CD4-positive, alpha-beta T cell treated with Interleukin-4 for 1 hour (primary cell): Measurements from ENCODE around the gene TPST1.
"Not testable (repeated sequence)": the region's sequence is repeated elsewhere in the genome, so short reads cannot be mapped to it uniquely, and the experiment has no call there.

ENCODE experiments used
- DNase-seq, 2 donors: peaks; one replicate each; pipeline ENCODE4 v3.0.0-alpha.2; 2020 to 2022

Gene TPST1

DNA sequence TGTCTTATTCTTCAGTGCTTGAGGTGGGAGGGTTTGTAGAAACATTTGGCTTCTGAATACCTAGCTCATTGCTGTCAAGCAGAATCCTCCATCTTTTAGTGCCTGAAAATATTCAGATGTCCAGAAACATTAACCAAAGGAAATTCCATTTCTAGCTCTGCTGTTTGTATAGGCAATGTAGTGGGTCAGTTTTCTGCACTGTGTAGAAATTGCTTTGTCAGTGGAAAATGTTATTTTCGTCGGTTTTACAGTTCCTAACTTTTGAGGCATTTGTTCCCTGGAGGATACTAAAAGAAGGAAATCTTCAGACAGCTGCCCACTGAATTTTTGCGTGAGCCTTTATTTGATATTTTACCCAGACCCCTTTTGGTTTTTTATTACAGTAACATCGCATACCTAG, 143.4 kb downstream of the TPST1 start:
- DNase-seq = no peak

DNA sequence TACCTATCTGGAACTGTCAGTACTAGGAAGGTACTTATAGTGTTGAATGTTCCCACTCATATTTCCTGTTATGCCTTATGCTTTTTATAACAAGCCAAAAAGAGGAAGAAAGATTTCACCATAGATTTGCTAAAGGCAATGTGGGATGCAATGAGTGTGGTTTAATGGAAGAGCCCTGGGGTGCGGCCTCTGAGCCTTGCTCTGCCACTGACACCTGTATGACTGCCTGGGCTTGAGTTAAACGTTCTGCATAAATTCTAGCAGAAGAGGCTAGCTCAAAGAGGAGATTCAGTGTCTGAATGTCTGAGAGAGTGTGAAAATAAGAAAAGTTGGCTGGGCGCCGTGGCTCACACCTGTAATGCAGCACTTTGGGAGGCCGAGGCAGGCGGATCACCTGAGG, 143.8 kb downstream of the TPST1 start:
- DNase-seq = peak in 1 of 2 donors; percentile 16

DNA sequence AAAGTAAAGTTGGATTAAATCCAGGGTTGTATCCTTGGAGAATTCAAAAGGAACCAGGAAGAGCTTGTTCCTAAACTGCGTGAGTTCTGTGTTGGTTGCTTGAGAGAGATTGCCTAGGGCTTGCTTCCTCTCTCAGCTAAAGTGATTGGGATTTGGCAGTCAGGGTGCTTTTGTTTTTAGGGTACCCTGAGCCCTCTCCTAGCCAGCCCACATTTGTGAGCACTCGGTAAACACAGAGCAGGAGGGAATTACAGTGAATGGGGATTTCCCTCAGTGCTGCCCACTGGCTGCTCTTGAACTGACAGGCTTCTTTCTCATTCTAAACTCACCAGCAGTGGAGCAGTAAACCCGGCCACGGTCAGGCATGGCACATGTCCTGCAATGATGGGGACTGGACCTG, 146.9 kb downstream of the TPST1 start:
- no peak for DNase-seq

DNA sequence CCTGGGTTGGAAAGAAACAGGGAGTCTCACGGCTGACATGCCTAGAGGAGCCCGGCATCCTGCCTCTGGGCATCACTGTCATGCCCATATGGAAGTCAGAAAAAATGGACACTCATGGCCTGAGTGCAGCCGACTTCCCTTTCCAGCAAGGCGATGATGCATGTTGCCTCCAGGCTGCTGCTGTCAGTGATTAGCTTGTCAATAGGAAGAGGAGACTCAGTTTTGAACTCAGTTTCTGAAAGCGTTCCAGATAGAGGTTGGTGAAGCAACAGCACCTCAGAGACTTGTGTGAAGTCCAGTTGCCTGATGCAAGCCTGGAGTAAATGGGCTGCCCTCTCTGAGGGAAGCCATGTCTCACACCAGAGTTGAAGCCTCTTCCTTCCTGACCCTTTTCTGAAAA, 148.4 kb downstream of the TPST1 start:
- DNase-seq = no peak

DNA sequence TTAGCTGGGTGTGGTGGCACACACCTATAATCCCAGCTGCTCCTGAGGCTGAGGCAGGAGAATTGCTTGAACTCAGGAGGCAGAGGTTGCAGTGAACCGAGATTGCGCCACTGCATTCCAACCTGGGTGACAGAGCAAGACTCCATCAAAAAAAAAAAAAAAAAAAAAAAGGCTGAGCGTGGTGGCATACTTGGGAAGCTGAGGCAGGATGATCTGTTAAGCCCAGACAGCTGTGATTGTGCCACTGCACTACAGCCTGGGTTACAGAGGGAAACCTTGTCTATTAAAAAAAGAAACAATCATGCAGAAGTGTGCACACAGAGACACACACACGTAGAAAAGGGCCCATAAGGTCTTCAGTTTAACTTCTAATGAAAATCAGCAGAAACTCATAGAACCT, 150.6 kb downstream of the TPST1 start:
- no peak for DNase-seq

DNA sequence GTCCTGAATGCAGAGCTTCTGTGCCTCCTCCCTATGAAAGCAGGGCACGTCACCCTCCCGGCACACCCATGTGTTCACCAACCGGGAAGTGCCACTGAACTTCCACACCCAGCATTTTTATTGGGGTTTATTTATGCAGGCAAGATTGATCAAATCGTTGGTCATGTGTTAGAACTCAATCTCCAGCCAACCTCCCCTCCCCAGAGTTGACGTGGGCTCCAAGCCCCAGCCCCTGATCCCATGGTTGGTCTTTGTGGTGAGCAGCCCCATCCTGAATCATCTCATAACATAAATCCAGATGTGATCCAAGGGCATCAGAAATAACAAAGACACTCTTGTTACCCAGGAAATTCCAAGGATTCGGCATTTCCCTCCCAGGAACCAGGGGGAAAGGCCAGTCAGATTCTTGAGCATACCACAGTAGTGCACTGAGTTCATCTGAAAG, 151.2 kb downstream of the TPST1 start:
- DNase-seq = no peak

DNA sequence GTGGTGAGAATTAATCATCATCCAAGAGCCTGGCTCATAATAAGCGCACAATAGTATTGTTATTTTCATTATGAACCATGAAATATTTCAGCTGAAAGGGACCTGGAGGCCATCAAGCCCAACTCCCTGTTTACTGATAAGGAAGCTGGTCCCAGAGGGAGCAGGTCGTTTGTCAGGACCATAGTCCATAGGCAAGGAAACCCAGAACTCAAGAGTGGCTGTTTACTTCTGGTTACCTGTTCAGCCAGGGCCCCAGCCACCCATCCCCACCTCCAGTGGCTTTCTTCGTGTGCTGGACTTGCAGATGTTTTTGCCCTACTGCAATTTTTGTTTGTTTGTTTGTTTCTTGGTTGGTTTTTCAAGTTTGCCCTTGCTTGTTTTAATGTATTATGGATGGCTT, 152.0 kb downstream of the TPST1 start:
- no peak for DNase-seq

DNA sequence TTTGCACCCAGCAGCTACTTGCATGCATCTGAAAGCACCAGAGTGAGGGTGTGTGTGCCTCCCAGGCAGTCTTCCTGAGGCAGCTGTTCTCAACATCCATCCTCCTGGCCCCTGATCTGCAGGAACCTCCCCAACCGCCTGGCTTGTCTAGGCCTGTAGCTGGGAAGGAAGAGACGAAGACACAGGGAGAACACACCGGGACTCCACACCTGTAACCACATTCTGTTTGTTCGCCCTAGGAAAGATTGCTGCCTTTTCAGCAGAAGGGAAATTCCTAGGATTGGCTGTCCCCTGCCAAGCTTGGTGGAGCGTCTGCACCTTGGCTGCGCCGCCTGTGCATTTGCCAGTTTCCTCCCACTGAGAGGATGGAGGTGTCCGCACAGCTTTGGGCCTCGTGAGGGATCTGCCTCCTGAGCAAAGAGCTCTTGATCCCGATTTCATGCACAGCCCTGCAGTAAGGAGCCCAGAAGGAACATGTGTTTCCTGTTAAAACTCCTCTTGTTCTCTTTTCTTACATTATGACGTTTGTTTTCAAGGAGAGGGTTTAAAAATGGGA, 154.6 kb downstream of the TPST1 start:
- DNase-seq = no peak

DNA sequence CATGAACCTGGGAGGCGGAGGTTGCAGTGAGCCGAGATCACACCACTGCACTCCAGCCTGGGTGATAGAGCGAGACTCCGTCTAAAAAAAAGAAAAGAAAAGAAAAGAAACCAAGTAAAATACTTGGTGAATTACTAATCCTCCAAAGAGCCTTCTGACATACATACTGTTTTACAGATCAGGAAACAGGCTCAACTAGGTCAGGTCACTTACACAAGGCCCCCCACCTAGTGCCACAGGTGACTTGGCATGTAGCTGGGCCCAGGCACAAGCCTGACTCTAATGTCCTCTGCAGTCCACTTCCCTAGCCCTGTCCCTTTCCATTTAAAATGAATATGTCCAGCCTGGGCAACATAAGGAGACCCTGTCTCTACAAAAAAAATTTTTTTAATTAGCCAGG, 157.0 kb downstream of the TPST1 start:
- DNase-seq = no peak

DNA sequence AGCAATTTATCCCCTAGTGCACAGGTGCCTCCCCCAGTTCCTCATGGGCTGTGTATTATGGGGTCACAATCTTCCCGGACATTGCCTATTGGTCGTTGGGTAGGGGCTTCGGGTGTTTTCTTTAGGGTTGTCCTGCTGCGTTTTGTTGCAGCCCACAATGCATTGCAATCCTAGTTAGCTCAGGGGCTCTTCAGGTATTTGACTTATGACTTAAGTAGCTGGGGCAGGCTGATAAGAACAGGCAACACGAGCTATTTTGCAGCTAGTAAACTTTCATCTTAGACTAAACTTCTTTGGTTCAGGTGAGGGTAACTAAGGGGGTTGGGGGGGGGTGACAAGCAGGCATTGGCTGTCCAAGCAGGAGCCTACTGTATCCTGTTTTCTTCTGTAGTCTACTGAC, 158.5 kb downstream of the TPST1 start:
- no peak for DNase-seq

DNA sequence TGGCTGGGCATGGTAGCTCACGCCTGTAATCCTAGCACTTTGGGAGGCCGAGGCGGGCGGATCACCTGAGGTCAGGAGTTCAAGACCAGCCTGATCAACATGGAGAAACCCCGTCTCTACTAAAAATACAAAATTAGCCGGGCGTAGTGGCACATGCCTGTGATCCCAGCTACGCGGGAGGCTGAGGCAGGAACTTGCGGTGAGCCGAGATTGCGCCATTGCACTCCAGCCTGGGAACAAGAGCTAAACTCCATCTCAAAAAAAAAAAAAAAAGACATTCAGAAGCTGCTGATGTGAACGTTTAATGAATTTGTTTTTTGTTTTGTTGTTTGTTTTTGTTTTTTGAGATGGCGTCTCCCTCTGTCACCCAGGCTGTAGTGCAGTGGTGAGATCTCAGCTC, 159.9 kb downstream of the TPST1 start:
- DNase-seq = not testable (repeated sequence)

DNA sequence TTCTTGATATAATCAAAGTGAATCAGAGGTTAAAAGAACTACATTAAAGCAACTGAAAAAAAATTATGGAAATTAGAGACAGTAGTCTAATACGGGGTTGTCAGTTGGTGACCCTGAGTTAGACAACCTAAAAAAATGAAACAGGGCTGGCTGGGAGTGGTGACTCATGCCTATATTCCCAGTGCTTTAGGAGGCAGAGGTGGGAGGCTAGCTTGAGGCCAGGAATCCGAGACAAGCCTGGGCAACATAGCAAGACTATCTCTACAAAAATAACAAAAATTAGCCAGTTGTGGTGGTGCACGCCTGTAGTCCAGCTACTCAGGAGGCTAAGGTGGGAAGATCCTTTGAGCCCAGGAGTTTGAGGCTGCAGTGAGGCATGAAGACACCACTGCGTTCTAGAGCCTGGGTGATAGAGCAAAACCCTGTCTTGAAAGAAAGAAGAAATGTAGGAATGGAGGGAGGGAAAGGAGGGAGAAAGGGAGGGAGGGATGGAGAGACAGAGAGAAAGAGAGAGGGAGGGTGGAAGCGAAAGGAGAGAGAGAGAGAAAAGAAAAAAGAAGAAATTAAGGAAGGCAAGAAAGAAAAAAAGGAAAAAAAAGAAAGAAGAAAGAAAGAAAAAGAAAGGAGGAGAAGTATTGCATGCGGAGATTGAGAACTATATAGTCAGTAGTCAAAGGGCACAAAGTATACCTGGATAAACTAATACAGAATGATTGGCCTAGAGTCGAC, 166.1 kb downstream of the TPST1 start:
- DNase-seq = no peak

DNA sequence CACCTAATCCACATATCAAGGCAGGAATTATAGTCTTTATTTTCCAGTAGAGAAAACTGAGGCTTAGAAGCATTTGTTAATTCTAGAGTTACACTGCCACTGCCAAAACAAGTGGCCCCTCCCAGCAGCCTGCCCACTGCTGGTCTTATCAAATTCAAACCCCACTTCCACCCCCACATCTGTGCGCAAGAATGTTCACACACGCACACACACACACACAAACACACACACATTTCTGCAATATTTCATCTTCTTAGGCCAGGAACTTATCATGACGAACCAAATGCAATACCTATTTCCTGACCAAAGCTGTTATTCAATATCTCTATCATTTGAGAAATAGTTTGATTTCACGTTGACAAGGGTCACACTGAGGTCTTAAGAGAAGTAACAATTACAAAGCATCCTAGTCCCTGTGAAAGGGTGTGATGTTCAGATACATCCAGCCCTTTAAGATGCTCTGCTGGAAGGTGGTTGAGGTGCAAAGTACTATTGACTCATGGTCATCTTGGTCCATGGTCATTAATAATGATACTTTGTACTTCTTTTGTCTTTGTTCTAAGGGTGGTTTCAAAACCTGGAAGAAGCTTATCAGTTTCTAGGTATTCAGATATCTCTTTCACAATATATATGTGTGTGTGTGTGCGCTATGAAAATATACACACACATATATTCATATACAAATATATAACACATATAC, 169.2 kb downstream of the TPST1 start:
- DNase-seq = not testable (repeated sequence)

DNA sequence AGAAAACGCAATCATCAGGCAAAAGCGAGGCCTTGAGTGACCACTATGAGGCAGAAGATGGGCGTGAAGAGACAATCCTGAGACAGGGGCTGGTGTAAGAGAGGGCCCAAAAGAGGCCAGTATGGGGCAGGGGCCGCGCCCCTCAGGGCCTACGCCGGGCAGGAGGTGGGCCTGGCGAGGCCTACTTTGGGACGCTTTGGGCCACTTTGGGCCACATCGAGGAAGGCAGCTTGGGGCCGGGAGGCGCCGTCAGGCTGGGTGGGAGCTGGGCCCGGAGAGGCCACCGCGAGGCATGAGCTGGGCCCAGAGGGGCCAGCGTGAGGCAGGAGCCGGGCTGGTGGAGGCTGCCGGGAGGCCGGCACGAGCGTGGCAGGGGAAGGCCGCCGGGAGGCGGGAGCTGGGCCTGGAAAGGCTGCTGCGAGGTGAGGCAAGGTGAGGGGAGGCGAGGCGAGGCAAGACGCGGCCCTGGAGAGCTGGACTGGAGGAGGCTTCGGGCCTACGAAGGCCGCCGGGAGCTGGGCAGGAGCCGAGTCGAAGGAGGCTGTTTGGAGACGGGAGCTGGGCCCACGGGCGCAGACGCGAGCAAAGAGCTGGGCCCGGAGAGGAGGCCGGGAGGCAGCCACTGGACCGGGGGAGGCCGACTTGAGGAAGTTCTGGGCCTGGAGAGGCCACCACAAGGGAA, 171.3 kb downstream of the TPST1 start:
- no peak for DNase-seq

DNA sequence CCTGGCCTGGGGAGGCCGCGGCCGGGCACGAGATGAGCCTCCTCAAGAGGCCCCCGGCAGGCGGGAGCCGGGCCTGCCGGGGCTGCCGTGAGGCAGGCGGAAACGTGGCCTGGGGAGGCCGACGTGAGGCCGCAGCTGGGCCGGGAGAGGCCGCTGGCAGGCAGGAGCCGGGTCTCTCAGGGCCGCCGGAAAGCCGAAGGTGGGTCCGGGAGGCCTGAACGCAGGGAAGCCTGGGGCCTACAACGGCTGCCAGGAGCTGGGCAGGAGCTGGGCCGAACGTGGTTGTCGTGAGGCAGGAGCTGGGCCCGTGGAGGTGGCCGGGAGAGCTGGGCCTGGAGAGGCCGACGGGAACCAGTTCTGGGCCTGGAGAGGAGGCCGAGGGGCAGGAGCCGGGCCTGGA, 171.9 kb downstream of the TPST1 start:
- no peak for DNase-seq

DNA sequence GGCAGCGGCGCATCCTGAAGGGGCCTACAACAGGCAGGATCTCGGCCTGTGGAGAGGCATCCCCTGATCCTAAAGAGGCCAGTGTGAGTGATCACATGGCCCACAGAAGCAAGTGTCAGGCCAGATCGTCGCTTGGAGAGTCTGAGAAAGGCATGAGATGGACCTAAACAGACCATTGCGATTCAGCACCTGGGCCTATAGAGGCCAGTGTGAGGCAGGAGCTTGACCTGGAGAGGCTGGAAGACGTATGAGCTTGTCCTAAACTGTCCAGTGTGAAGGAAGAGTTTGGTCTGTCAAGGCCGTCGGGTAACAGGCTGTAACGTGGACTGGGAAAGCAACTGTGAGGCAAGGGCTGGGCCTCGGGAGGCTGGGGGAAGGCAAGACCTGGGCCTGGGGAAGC, 172.6 kb downstream of the TPST1 start:
- no peak for DNase-seq

DNA sequence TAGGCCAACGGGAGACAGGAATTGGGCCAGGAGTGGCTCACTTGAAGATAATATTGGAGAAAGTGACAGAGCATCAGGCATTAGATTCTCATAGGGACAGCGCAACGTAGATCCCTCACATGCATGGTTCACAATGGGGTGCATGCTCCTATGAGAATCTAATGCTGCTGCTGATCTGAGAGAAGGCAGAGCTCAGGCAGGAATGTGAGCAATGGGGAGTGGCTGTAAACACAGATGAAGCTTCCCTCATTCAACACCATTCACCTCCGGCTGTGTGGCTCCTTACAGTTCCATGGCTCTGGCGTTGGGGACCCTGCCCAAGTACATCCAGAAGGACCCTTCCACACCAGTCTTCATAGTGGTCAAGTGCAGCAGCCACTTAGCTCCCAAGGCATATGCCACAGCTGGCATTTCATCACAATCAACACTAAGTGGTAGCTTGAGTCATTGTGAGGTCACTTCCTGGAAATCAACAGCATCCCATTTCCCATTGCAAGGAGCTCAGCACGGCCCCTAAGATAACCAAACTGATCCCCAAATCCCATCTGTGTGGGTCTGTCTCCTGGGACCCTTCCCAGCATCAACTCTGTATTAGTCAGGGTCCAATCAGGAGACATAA, 174.5 kb downstream of the TPST1 start:
- no peak for DNase-seq

DNA sequence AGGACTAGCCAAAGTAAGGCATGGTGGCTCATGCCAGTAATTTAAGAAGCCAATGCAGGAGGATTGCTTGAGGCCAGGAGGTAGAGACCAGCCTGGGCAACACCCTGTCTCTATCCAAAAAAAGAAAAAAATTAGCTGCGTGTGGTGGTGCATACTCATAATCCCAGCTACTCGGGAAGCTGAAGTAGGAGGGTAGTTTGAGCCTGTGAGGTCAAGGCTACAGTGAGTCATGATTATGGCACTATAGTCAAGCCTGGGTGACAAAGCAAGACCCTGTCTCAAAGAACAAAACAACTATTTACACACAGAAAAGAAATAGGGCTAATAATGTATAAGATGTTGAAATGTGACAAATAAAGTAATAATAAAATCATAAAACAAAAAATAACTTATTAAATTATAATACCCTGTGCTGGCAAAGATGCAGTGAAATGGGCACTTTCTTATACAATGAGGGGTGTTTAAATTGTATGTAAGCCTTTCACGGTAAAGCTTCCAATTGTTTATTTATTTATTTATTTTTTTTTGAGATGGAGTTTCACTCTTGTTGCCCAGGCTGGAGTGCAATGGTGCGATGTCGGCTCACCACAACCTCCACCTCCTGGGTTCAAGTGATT, 175.2 kb downstream of the TPST1 start:
- no peak for DNase-seq

DNA sequence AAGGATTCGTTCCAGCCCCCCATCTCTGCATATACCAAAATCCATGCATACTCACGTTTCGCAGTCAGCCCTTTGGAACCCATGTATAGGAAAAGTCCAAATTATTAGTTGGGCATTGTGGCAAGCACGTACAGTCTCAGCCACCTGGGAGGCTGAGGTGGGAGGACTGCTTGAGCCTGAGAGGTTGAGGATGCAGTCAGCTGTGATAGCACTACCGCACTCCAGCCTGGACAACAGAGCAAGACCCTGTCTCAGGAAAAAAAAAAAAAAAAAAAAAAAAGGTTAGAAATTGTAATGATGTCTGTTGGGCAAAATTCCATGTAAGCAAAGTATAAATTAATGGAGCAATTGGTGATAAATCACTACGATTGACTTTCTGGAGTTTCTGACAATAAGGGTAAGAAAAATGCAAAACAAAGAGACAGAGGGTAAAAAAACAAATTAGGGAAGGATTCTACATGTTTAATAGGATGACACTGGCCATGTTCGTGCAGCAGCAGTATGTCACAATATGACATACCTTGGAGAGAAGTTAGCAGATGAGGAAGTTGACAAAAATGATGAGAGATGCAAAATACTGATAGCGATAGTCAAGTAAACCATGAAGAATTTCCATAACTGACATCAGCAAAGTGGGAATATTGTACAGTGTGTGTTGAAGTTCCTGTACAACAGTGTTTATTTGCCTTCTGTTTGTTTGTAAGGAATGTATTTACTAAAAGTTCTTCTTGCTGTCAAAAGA, 177.2 kb downstream of the TPST1 start:
- not testable (repeated sequence) for DNase-seq

DNA sequence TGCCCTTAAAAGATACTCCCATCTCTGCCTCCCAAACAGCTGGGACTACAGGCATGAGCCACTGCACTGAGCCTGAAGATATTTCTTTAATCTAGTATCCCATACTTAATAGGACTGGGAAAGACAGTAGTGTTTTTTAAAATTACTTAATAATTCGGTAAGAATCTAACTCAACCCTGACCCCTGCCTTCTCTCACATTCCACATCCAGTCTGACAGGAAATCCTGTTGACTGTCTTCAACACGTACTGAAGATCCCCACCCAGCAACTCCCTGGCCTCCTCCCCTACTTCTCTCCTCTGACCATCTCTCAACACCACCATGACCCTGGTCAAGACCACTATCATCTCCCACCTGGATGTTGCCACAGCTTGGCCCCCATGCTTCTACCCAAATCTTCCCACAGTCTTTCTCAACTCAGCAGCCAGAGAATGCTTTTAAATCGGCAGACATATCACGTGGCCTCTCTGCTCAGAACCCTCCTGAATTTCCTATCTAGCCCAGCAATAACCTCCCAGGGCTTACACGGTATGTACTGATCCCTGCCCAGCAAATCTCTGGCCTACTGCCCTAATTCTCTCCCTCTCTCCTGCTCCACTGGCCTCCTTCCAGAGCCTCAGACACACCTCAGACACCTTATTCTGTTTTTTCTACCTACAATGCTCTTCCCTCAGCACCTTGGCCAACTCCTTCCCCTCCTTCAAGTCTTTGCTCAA, 180.2 kb downstream of the TPST1 start:
- not testable (repeated sequence) for DNase-seq

DNA sequence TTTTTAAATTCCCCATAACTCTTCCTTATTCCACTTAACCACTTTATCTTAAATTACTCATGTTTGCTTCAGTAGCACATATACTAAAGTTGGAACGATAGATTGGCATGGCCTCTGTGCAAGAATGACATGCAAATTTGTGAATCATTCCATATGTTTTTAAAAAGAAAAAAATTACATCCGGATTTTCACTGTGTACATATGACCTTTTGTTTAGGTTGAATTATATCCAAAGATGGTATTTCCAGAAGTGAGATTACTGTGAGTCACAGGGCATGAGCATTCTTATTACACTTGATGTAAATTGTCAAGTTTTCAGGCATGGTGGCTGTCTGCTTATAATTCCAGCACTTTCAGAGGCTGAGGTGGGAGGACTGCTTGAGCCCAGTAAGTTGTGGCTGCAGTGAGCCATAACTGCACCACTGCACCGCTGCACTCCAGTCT, 190.0 kb downstream of the TPST1 start:
- not testable (repeated sequence) for DNase-seq
